HG02588 (cell line): ENCODE data around the gene MUC2.

Experiments
- ATAC-seq: cut with Tn5 transposase; IDR thresholded peaks from one replicate; pipeline ENCODE4 v1.9.1; 2021; ENCODE audit warnings: mild to moderate bottlenecking, moderate library complexity; ENCODE audit not compliant: unreplicated experiment

The MUC2 gene

GRCh38 chr11:1050581-1051355, 23.9 kb upstream of the MUC2 start:
- peak; percentile 57 for ATAC-seq

- no peak for ATAC-seq
Observed at GRCh38 chr11:1051356-1052132, 23.1 kb upstream of the MUC2 start.

DNA sequence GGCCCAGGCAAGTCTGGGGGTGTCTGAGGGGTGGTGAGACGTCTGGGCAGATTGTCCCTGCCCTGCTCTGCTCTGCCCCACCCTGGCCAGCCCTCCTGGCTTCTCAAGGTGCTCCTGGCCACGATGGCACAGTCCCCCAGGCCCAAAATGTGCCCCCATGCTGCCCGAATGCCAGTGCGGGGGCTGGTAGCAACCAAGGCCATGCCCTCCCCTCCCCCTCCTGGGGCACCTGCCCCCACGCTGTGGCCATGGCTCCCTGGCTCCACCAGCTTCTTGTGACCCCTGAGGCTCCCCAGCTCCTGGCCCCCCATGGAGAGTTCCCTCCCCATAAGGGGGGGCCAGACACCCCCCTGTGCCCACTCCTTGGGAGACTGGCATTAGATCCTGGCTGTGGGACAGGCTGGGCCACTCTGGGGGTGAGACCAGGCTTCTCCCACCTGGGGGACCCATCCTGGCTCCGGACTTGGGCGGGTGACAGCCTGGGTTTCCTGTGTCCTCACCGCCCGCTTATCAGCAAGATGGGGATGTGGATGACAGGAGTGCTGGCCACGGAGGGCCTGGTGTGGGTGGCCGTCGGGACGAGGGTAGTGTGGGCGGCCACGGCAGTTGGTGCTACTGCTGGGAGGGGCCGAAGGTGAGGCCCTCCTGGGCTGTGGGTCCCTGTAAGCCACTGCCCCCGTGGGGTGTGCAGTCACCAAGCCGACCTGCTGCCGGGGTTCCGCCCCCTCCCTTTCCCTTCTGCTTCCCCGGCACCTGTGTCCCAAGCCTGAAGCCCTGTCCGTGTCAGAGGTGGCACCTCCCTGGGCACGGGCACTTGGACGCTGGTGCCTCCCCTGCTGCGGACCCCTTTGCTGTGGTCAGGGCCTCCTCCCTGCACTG, 22.3 kb upstream of the MUC2 start:
- no peak for ATAC-seq

DNA sequence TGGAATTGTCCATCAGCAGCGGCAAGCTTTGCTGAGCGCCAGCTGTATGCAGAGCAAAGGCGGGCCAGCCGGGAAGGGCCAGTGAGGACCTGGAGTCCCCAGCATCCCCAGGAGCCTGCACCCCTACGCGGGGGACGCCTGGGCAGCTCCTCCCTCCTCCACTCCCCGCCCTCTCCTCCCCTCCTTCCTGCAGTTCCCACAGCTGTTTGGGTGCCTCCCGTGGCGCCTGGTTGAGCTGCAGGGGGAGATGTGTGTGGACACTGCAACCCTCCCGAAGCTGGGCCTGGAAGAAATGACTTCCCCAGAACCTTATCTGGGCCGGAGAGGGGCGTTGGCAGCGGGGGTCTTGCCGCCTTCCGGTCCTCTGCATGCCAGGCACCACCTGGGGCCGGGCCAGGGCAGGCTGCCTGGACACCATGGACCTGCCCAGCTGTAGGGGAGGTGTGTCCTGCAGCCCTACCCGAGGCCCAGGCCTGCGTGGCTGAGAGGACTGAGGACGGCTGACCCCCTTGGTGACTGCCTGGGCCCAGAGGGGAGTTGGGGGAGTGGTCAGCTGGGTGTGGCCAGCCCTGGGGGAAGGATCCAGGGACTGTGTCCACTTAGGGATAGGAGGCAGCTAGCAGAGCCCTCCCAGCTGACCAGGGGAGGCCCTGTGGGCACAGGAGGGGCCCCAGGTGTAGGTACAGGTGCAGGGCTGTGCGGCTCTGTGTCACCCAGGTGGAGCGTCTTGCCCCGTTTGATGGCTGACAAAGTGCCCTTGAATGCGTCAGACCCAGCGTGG, 21.4 kb upstream of the MUC2 start:
- no peak for ATAC-seq

DNA sequence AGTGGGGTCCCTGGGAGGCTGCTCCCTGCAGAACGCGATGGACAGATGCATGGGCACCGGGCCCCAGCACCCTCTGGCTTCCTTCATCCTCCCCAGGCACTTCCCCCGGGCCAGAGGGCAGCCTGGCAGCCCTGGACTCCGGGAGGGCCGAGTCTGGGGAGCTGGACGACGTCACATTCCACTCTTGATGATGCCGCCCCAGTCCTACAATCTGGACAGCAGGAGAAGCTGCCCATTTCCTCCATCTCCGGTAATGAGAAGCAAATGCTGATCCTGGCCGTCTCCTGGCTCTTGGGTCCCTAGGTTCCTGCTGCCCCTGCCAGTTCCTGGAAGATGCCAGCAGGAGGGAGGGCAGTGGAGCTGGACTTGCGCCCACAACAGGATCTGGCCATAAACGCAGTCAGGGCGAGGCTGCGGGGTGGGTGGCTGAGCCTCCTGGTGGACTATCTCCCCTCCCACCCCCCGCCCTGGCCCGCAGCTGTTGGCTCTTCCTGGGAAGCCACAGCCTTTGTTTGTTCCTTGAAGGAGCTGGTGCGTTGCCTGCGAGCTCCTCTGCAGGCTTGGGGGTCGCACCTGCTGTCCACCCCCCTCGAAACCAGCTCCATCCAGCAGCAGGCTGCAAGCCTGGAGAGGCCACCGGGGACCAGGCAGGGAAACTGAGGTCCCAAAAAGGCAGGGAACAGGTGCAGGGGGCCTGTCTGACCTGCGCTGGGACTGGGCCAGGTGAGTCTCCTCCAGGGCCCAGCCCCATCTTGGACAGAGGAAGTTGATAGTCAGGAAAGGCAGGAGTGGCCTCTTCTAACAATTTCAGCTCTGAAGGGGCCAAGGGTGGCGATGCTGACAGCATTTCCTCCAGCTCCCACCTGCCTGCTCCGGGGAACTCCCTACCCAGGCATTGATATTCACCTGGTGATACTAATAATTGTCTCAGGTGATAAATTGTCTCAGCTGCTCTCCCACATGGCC, 20.2 kb upstream of the MUC2 start:
- no peak for ATAC-seq

- ATAC-seq: no peak
Observed at GRCh38 chr11:1055109-1055703, 19.5 kb upstream of the MUC2 start.

- no peak for ATAC-seq
Observed at GRCh38 chr11:1055990-1056771, 18.5 kb upstream of the MUC2 start.

DNA sequence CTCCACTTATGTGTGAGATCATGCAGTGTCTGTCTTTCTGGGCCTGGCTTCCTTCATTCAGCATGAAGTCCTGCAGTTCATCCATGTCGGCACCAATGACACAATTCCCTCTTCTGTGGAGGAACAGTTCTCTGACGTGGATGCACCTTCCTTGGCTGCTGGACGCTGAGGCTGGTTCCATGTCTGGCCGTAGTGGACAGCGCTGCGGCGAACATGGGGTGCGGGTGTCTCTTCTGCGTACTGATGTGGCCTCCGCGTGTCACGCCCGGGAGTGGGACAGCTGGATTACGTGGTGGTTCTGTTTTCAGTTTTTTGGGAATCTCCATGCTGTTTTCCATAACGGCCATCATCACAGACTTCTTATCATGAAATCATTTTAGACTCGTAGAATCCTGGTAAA, 16.9 kb upstream of the MUC2 start:
- no peak for ATAC-seq

GRCh38 chr11:1059759-1060158, 14.9 kb upstream of the MUC2 start:
- ATAC-seq: no peak

GRCh38 chr11:1060410-1060809, 14.3 kb upstream of the MUC2 start:
- no peak for ATAC-seq

DNA sequence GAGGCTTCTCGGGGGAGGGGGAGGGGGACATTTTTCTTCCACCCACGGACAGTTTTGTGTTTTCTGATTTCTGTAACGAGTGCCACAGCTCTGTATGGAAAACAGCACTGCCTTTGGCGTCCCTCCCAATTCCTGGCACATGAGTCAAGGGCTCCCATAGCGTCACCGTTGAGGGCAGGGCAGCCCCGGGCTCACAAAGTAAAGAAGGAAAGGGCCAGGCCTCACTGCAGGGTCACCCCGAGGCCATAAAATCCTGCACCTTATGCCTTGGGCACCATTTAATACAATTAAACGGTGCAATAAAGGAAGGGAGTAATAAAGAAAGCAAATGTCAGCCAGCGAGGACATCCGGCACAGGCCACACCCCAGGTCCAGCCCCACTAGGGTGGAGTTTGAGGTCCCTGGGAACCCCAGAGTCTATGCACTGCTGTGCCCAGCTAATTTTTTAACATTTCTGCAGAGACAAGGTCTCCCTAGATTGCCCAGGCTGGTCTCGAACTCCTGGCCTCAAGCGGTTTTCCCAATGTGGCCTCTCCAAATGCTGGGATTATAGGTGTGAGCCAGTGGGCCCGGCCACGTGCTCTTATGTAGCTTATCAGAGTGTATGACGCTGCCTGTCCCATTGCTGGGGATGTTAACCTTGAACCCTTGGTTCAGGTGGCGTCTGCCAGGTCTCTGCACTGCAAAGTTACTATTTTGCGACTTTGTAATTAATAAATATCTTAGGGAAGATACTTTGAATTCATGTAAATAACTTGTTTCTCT, 13.6 kb upstream of the MUC2 start:
- ATAC-seq: no peak

DNA sequence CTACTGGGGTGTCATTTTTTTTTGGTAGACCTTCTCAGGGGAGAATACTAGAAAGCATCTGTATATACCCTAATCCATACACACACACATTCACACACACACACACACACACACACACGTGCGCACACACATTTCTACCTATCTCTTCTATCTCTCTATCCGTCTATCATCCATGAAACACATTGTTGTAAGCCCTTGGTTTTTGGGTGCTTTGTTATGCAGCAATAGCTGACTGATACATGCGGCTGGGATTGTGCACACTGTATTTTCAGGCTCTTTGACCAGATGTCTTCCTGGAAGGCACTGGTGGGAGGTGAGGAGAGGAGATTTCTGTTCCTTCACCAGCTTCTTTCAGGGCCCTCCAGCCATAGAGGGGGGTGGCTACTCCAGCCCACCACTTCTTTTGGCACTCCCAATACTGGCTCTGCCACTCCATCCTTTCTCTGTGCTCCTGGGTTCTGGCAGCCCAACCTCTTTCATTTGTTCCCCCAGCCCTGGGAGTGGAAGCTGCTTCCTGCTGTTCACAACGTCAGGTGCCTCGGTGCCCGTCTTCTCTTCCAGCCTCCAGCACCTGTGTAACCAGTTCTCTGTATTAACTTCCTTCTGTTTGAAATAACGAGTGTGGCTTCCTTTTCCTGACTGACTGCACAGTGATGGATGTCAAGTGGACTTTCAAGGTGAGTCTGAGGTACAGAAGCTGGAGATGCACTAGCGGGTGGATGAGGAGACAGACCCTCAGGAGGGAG, 12.4 kb upstream of the MUC2 start:
- no peak for ATAC-seq

GRCh38 chr11:1064167-1064566, 10.5 kb upstream of the MUC2 start:
- ATAC-seq: no peak

DNA sequence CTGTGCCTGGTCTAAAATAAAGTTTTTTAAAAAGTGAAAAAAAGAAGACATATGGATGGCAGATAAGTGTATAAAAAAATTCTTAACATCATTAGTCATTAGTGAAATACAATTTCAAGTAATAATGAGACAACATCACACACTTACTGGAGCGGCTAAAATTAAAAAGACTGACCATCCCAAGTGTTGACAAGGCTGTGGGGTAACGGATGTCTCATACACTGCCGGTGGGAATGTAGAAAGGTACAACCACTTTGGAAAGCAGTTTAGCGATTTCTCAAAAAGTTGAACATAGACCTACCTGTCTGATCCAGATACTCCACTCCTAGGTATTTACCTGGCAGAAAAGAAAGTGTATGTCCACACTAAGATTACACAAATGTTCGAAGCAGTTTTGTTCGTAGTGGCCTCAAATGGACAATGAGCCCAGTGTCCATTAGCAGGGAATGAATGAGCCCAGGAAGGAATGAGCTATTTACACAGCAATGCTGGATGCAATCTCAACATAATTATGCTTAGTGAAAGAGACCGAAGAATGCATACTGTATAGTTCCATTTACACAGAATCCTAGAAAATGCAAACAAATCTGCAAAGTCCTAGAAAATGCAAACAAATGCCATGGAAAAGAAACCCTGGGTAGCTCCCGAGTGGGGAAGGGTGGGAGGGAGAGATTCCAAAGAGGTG, 6.7 kb upstream of the MUC2 start:
- no peak for ATAC-seq

GRCh38 chr11:1069740-1070139, 4.9 kb upstream of the MUC2 start:
- ATAC-seq: no peak
